Measurements from ENCODE around the gene MDK.

Gene MDK

DNA sequence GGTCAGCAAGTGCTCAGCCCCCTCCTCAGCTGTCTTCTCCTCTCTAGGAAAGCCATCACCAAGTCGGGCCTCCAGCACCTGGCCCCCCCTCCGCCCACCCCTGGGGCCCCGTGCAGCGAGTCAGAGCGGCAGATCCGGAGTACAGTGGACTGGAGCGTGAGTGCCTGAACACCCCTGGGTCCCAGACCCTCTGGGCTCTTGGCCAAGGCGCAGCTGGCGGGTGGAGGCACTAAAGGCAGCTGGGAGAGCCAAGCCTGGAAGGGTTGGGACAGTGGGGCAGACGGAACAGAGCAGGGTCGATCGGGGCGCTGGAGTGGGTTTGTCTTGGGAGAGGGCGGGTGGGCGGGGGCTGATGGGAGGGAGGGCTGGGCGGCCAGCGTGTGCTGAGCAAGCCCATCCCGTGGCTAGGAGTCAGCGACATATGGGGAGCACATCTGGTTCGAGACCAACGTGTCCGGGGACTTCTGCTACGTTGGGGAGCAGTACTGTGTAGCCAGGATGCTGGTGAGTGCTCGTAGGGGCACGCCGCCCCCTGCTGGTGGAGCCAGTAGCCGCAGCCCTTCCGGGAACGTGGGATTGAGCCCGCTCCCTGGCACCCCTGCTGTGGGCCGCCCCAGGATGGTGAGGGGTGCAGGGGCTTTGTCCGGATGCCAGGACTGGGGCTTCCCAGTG lies 14.1 kb upstream of the MDK start:
- no peak for TF ChIP-seq TEAD4 (IDR thresholded peaks at IDR 0.05)
- TF ChIP-seq RAD21 (IDR thresholded peaks at IDR 0.05; ENCODE audit: low read depth), result peak; percentile 76
- no peak for TF ChIP-seq TAF1 (IDR thresholded peaks at IDR 0.05; ENCODE audit: low read depth)

DNA sequence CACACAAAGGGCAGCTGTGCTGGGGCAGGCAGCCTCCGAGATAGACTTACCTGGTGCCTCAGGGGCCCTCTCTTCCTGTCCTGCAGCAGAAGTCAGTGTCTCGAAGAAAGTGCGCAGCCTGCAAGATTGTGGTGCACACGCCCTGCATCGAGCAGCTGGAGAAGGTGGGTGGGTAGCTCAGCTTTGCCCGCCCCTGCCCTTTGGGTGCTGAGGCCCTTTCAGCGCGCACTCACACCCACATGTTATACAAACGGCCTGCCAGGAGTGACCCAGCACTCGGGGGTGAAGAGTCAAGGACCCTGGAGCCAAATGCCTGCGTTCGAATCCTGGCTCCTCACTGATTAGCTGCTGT lies 13.6 kb upstream of the MDK start:
- no peak for TF ChIP-seq ZBTB7A (IDR thresholded peaks at IDR 0.05; ENCODE audit: low read depth)
- no peak for TF ChIP-seq MAX (IDR thresholded peaks at IDR 0.05)
- TF ChIP-seq REST (IDR thresholded peaks at IDR 0.05; ENCODE audit: low read depth), result no peak
- TF ChIP-seq TAF1 (IDR thresholded peaks at IDR 0.05; ENCODE audit: low read depth), result no peak
- no peak for TF ChIP-seq TCF12 (IDR thresholded peaks at IDR 0.05; ENCODE audit: low read depth)
- no peak for TF ChIP-seq EP300 (IDR thresholded peaks at IDR 0.05; ENCODE audit: borderline replicate concordance)
- TF ChIP-seq YY1 (IDR thresholded peaks at IDR 0.05; ENCODE audit: low read depth), result no peak
- TF ChIP-seq TEAD4 (IDR thresholded peaks at IDR 0.05), result no peak
- no peak for TF ChIP-seq CREB1 (IDR thresholded peaks at IDR 0.05; ENCODE audit: low read depth)
- no peak for TF ChIP-seq USF1 (IDR thresholded peaks at IDR 0.05)
- TF ChIP-seq EGR1 (IDR thresholded peaks at IDR 0.05), result no peak
- no peak for TF ChIP-seq RAD21 (IDR thresholded peaks at IDR 0.05; ENCODE audit: low read depth)
- TF ChIP-seq FOXM1 (IDR thresholded peaks at IDR 0.05; ENCODE audit: borderline replicate concordance, low read depth), result no peak
- TF ChIP-seq CEBPB (IDR thresholded peaks at IDR 0.05), result no peak
- no peak for TF ChIP-seq NFIC (IDR thresholded peaks at IDR 0.05)

- TF ChIP-seq RAD21 (IDR thresholded peaks at IDR 0.05; ENCODE audit: low read depth) (peak; percentile 58; the same call in 1 of the 2 replicates), MAX (IDR thresholded peaks at IDR 0.05) (peak; percentile 43; the same call in 1 of the 2 replicates), CEBPB (IDR thresholded peaks at IDR 0.05) (no peak), TEAD4 (IDR thresholded peaks at IDR 0.05) (no peak), USF1 (IDR thresholded peaks at IDR 0.05) (no peak)
Observed at GRCh38 chr11:46369458-46370152, 11.9 kb upstream of the MDK start.

DNA sequence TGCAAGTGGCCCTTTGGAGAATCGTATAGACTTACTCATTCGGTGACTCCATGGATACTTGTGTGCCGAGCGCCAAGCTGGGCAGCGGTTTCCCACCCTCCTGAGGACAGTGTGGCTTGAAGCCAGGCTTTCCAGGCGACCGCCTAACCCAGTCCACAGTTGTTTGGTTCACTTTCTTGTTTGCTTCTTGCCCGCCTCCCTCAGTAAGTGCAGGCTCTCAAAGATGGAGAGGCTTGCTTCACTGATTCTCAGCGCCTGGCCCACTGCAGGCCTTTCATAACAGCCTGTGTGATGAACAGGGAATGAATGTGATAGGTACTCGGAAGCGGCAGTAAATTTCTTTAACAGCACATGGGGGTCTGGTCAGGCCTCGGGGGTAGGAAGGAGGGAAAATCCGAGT lies 11.2 kb upstream of the MDK start:
- TF ChIP-seq EGR1 (IDR thresholded peaks at IDR 0.05) (no peak), ZBTB7A (IDR thresholded peaks at IDR 0.05; ENCODE audit: low read depth) (no peak)

GRCh38 chr11:46372086-46372485 lies 9.4 kb upstream of the MDK start:
- TF ChIP-seq USF1 (IDR thresholded peaks at IDR 0.05), result no peak
- no peak for TF ChIP-seq EP300 (IDR thresholded peaks at IDR 0.05; ENCODE audit: borderline replicate concordance)
- TF ChIP-seq REST (IDR thresholded peaks at IDR 0.05; ENCODE audit: low read depth), result no peak
- TF ChIP-seq TAF1 (IDR thresholded peaks at IDR 0.05; ENCODE audit: low read depth), result no peak
- no peak for TF ChIP-seq CEBPB (IDR thresholded peaks at IDR 0.05)
- no peak for TF ChIP-seq YY1 (IDR thresholded peaks at IDR 0.05; ENCODE audit: low read depth)
- TF ChIP-seq NFIC (IDR thresholded peaks at IDR 0.05), result no peak
- TF ChIP-seq EGR1 (IDR thresholded peaks at IDR 0.05), result no peak
- TF ChIP-seq CREB1 (IDR thresholded peaks at IDR 0.05; ENCODE audit: low read depth), result no peak
- TF ChIP-seq ZBTB7A (IDR thresholded peaks at IDR 0.05; ENCODE audit: low read depth), result no peak
- TF ChIP-seq TCF12 (IDR thresholded peaks at IDR 0.05; ENCODE audit: low read depth), result no peak
- TF ChIP-seq TEAD4 (IDR thresholded peaks at IDR 0.05), result no peak
- no peak for TF ChIP-seq FOXM1 (IDR thresholded peaks at IDR 0.05; ENCODE audit: borderline replicate concordance, low read depth)
- TF ChIP-seq MAX (IDR thresholded peaks at IDR 0.05), result no peak
- TF ChIP-seq RAD21 (IDR thresholded peaks at IDR 0.05; ENCODE audit: low read depth), result no peak

Data from Ishikawa (cell line).